H1 (cell line): ENCODE results near the gene MBD5. TPM values are rescaled to one million over a fixed set of nuclear protein-coding genes. Genes with fewer than 3 reads are reported as not detected.

ENCODE experiments used
- CTCF ChIA-PET: fragments of 300-600 bp; sonication (Branson Sonifier 250); formaldehyde crosslinking; loops from one replicate; lab custom pipeline; 2021; ENCODE audit not compliant: partially characterized antibody; lab: Charles Lee
- POLR2A ChIA-PET: fragments of 300-600 bp; sonication (Branson Sonifier 250); formaldehyde crosslinking; loops from one replicate; lab custom pipeline; 2021; ENCODE audit warnings: inconsistent platforms; ENCODE audit not compliant: partially characterized antibody; lab: Charles Lee
- DNase-seq, 2 experiments: peaks; one replicate each; pipeline versions ENCODE4 v3.0.0 to v3.0.0-alpha.2; 2010 to 2022; ENCODE audit warnings: low spot score in 2 of 2, low read depth in 1 of 2, mixed read lengths in 1 of 2
- FAIRE-seq: peaks from 2 replicates; lab custom pipeline; 2011; peaks lifted over from hg19 to GRCh38; lab: Jason Lieb, UNC
- H2AFZ ChIP-seq: 2 replicates; pipeline ENCODE4 v1.8.1; 2012; ENCODE audit warnings: low read length, inconsistent platforms
- H2AK5ac ChIP-seq: 2 replicates; pipeline ENCODE4 v1.6.1; 2013; ENCODE audit warnings: low read depth, low read length
- H2BK120ac ChIP-seq: replicated peaks from 2 replicates; pipeline ENCODE3; 2013; ENCODE audit warnings: low read depth, low read length, inconsistent platforms
- H2BK12ac ChIP-seq: 2 replicates; pipeline ENCODE4 v1.6.1; 2013; ENCODE audit warnings: low read depth, low read length
- H2BK15ac ChIP-seq: 2 replicates; pipeline ENCODE4 v1.6.1; 2013; ENCODE audit warnings: low read length
- H2BK20ac ChIP-seq: 2 replicates; pipeline ENCODE4 v1.6.1; 2013; ENCODE audit warnings: low read length
- H2BK5ac ChIP-seq: 2 replicates; pipeline ENCODE4 v1.6.1; 2013; ENCODE audit warnings: low read depth, low read length
- H3K14ac ChIP-seq: 2 replicates; pipeline ENCODE4 v1.6.1; 2013; ENCODE audit warnings: inconsistent platforms; ENCODE audit not compliant: insufficient read length
- H3K18ac ChIP-seq: 2 replicates; pipeline ENCODE4 v1.6.1; 2013; ENCODE audit warnings: low read length; ENCODE audit errors: extremely low read depth
- H3K23ac ChIP-seq: 2 replicates; pipeline ENCODE4 v1.6.1; 2013; ENCODE audit warnings: inconsistent platforms; ENCODE audit not compliant: insufficient read length
- H3K23me2 ChIP-seq: 2 replicates; pipeline ENCODE4 v1.6.1; 2013; ENCODE audit warnings: low read depth, low read length
- H3K27ac ChIP-seq: 2 replicates; pipeline ENCODE4 v1.6.1; 2011; ENCODE audit warnings: low read depth, low read length, inconsistent platforms
- H3K27me3 ChIP-seq, 4 experiments: replicated peaks in 1 of 4; 1 replicate in 1 of 4; 2 replicates in 3 of 4; pipeline versions ENCODE4 v1.6.1 to v1.8.1; 2011 to 2013; ENCODE audit warnings: low read length in 3 of 4, mild to moderate bottlenecking in 3 of 4, inconsistent platforms in 2 of 4, mixed read lengths in 2 of 4, moderate library complexity in 1 of 4; ENCODE audit not compliant: control insufficient read depth in 3 of 4, insufficient read depth in 3 of 4; ENCODE audit errors: extremely low read depth in 1 of 4
- H3K36me3 ChIP-seq, 4 experiments: 2 replicates each; pipeline versions ENCODE4 v1.6.1 to v1.8.1; 2011 to 2013; ENCODE audit warnings: mild to moderate bottlenecking in 4 of 4, low read length in 3 of 4, moderate library complexity in 2 of 4, control low read depth in 1 of 4, inconsistent platforms in 1 of 4; ENCODE audit not compliant: insufficient read depth in 4 of 4, control insufficient read depth in 2 of 4
- H3K4ac ChIP-seq: replicated peaks from 2 replicates; pipeline ENCODE3; 2013; ENCODE audit warnings: low read length, low read depth, mixed read lengths, inconsistent platforms; ENCODE audit not compliant: insufficient read length
- H3K4me1 ChIP-seq, 4 experiments: replicated peaks in 1 of 4; 1 replicate in 1 of 4; 2 replicates in 3 of 4; pipeline versions ENCODE4 v1.6.1 to v1.8.1; 2011 to 2013; ENCODE audit warnings: low read length in 3 of 4, inconsistent platforms in 2 of 4, mixed read lengths in 1 of 4; ENCODE audit not compliant: insufficient read depth in 4 of 4, control insufficient read depth in 3 of 4
- H3K4me2 ChIP-seq, 2 experiments: 2 replicates each; pipeline versions ENCODE4 v1.6.1 to v1.8.1; 2011 to 2013; ENCODE audit warnings: low read depth in 2 of 2, low read length in 2 of 2, control low read depth in 1 of 2, inconsistent platforms in 1 of 2, mild to moderate bottlenecking in 1 of 2; ENCODE audit not compliant: insufficient read depth in 1 of 2
- H3K4me3 ChIP-seq, 4 experiments: fragments of 200-600, 300-600 bp in 1 of 4; sonication (generic), shearing (Covaris generic), sonication (Bioruptor Twin) in 1 of 4; 2 replicates each; pipeline versions ENCODE4 v1.5.1 to v1.8.1; 2011 to 2016; ENCODE audit warnings: low read length in 4 of 4, low read depth in 3 of 4, control low read depth in 2 of 4, inconsistent platforms in 2 of 4, mild to moderate bottlenecking in 2 of 4, mixed read lengths in 1 of 4, moderate library complexity in 1 of 4; ENCODE audit not compliant: insufficient read depth in 2 of 4; ENCODE audit errors: extremely low read depth in 1 of 4
- H3K56ac ChIP-seq: replicated peaks from 2 replicates; pipeline ENCODE3; 2013; ENCODE audit warnings: low read depth, mild to moderate bottlenecking, mixed read lengths, low read length, inconsistent platforms; ENCODE audit not compliant: insufficient read length
- H3K79me1 ChIP-seq: 2 replicates; pipeline ENCODE4 v1.6.1; 2013; ENCODE audit warnings: low read depth, low read length, control low read depth
- H3K79me2 ChIP-seq, 2 experiments: 2 replicates each; pipeline versions ENCODE4 v1.6.1 to v1.8.1; 2012 to 2013; ENCODE audit warnings: low read length in 2 of 2, mild to moderate bottlenecking in 2 of 2, inconsistent platforms in 1 of 2; ENCODE audit not compliant: insufficient read depth in 2 of 2, control insufficient read depth in 1 of 2
- H3K9ac ChIP-seq, 4 experiments: replicated peaks in 1 of 4; 1 replicate in 1 of 4; 2 replicates in 3 of 4; pipeline versions ENCODE4 v1.6.1 to v1.8.1; 2011 to 2013; ENCODE audit warnings: low read depth in 3 of 4, low read length in 3 of 4, control low read depth in 2 of 4, mild to moderate bottlenecking in 2 of 4, moderate library complexity in 2 of 4, inconsistent platforms in 1 of 4; ENCODE audit errors: extremely low read depth in 1 of 4
- H3K9me3 ChIP-seq, 2 experiments: 2 replicates each; pipeline versions ENCODE4 v1.6.1 to v1.8.1; 2012 to 2013; ENCODE audit warnings: mild to moderate bottlenecking in 2 of 2, moderate library complexity in 2 of 2, control low read depth in 1 of 2, inconsistent platforms in 1 of 2, low read depth in 1 of 2, low read length in 1 of 2, mixed read lengths in 1 of 2; ENCODE audit not compliant: insufficient read depth in 2 of 2
- H4K20me1 ChIP-seq, 2 experiments: replicated peaks in 1 of 2; 2 replicates each; pipeline versions ENCODE3 to v1.8.1; 2011 to 2013; ENCODE audit warnings: inconsistent platforms in 2 of 2, low read length in 2 of 2, mild to moderate bottlenecking in 1 of 2; ENCODE audit not compliant: insufficient read depth in 2 of 2, control insufficient read depth in 1 of 2
- H4K5ac ChIP-seq: 2 replicates; pipeline ENCODE4 v1.6.1; 2013; ENCODE audit warnings: low read length, low read depth, mixed read lengths, inconsistent platforms; ENCODE audit not compliant: insufficient read length
- H4K8ac ChIP-seq: 2 replicates; pipeline ENCODE4 v1.8.0; 2013; ENCODE audit warnings: mild to moderate bottlenecking, moderate library complexity, low read length, inconsistent platforms; ENCODE audit not compliant: insufficient read depth; ENCODE audit errors: extremely low read depth
- H4K91ac ChIP-seq: replicated peaks from 2 replicates; pipeline ENCODE3; 2013; ENCODE audit warnings: low read length, mixed read lengths, inconsistent platforms; ENCODE audit not compliant: insufficient read length
- ASH2L ChIP-seq: fragments of 200-600, 300-600 bp; sonication (generic); IDR thresholded peaks from one replicate; pipeline ENCODE4 v1.7.1; 2017; ENCODE audit warnings: low read length
- BCL11A ChIP-seq, 2 experiments: IDR thresholded peaks; one replicate each; pipeline ENCODE4 v1.6.1; 2011; ENCODE audit warnings: low read depth in 2 of 2, low read length in 2 of 2, mild to moderate bottlenecking in 2 of 2
- BRCA1 ChIP-seq: IDR thresholded peaks from 2 replicates; pipeline ENCODE4 v1.6.1; 2012; ENCODE audit warnings: low read depth, low read length, improper control_type of control experiment
- CHD2 ChIP-seq: IDR thresholded peaks from 2 replicates; pipeline ENCODE4 v1.6.1; 2012; ENCODE audit warnings: low read length, improper control_type of control experiment
- CTCF ChIP-seq, 3 experiments: IDR thresholded peaks; 1 replicate in 2 of 3; 2 replicates in 1 of 3; pipeline versions ENCODE4 v1.5.1 to v1.6.1; 2011; ENCODE audit warnings: low read length in 3 of 3, mild to moderate bottlenecking in 3 of 3, inconsistent platforms in 2 of 3, low read depth in 1 of 3, moderate library complexity in 1 of 3; ENCODE audit not compliant: insufficient read depth in 1 of 3; ENCODE audit errors: control extremely low read depth in 1 of 3
- FOSL1 ChIP-seq: IDR thresholded peaks from 2 replicates; pipeline ENCODE4 v1.6.1; 2011; ENCODE audit warnings: mild to moderate bottlenecking, low read depth, low read length, moderate library complexity; ENCODE audit not compliant: insufficient read depth
- KDM4A ChIP-seq: IDR thresholded peaks from one replicate; pipeline ENCODE4 v1.7.1; 2012; ENCODE audit warnings: low read depth, mild to moderate bottlenecking, moderate library complexity, low read length, inconsistent platforms; ENCODE audit not compliant: severe bottlenecking
- NANOG ChIP-seq: IDR thresholded peaks from 2 replicates; pipeline ENCODE4 v1.6.1; 2011; ENCODE audit warnings: low read length, low read depth, mild to moderate bottlenecking, inconsistent platforms; ENCODE audit not compliant: insufficient read depth, poor library complexity, severe bottlenecking
- SP1 ChIP-seq: IDR thresholded peaks from 2 replicates; pipeline ENCODE4 v1.6.1; 2011; ENCODE audit warnings: low read depth, low read length
- SRF ChIP-seq: IDR thresholded peaks from 2 replicates; pipeline ENCODE4 v1.6.1; 2011; ENCODE audit warnings: mild to moderate bottlenecking, low read depth, low read length, moderate library complexity
- TAF7 ChIP-seq: optimal IDR thresholded peaks from 2 replicates; pipeline ENCODE3; 2011; ENCODE audit warnings: low read depth, mild to moderate bottlenecking, inconsistent platforms, low read length, moderate library complexity, borderline replicate concordance
- TEAD4 ChIP-seq: IDR thresholded peaks from 2 replicates; pipeline ENCODE4 v1.6.1; 2012; ENCODE audit warnings: low read depth, low read length, inconsistent platforms, mixed read lengths
- WGBS, 2 experiments: shearing (Covaris generic) in 1 of 2; methylation state at CpG; one replicate each; pipeline versions ENCODE4 v1.1.6 to v1.1.7; 2013 to 2015; ENCODE audit warnings: low lambda C conversion rate in 2 of 2, mixed read lengths in 2 of 2, inconsistent platforms in 1 of 2, low coverage in 1 of 2, missing lambda C conversion rate in 1 of 2; ENCODE audit not compliant: insufficient replicate concordance in 2 of 2, insufficient coverage in 1 of 2, insufficient read length in 1 of 2; ENCODE audit errors: extremely low coverage in 1 of 2, missing lambda C conversion rate in 1 of 2; 5-methylcytosine and 5-hydroxymethylcytosine counted together
- polyA plus RNA-seq, 7 experiments: library from polyadenylated mRNA; depleted of rRNA in 3 of 7; stranded (reverse) in 5 of 7; unstranded in 2 of 7; fragments of >200 nt in 5 of 7; fragments of 200-250 nt in 2 of 7; gene quantifications; 1 replicate in 5 of 7; 2 replicates in 1 of 7; 4 replicates in 1 of 7; pipeline versions ENCODE4 v1.2.1 to v1.2.3, GENCODE V29; 2011 to 2013; ENCODE audit warnings: missing spikeins in 2 of 7, mixed read lengths in 2 of 7
- total RNA-seq: library from RNA; stranded (reverse); fragmentation: NEBNext Ultra II Directional; extraction: Animal tissue kit (Norgen Biotek cat#: 25700); gene quantifications from 2 replicates; pipeline ENCODE4 v1.2.1, GENCODE V29; 2021

Gene MBD5
- total and polyA plus RNA-seq, 2 of the 8 experiments (the other 6 are each of a cell fraction or from before 2014, with no cell fraction given), result 9.7 to 29.4 TPM

- H2BK15ac ChIP-seq, result no peak overlapping the region
- H3K36me3 ChIP-seq, result no peaks in the 10 kb centered on the region
- H3K4ac ChIP-seq, result no peak overlapping the region
- H4K8ac ChIP-seq, result no peak overlapping the region
- ChIA-PET CTCF (interaction anchor here (0.7 to 1.4 kb wide), 6 partner anchors 13 to 29 kb away, joined by 3 to 7 read pairs (median 3); no protein-coding TSS in a partner anchor), POLR2A (interaction anchor here (1.1 kb wide), 1 partner anchor 20 kb away, joined by 3 read pairs; no protein-coding TSS in a partner anchor)
- no peaks in the 10 kb centered on the region for H3K79me2 ChIP-seq
- H4K91ac ChIP-seq, result no peak overlapping the region
- no peaks in the 10 kb centered on the region; a peak in 1 of 7 replicates for H3K4me1 ChIP-seq
- no peak overlapping the region for H4K5ac ChIP-seq
- DNase-seq (no peak), FAIRE-seq (no peak)
- no peaks in the 10 kb centered on the region for H4K20me1 ChIP-seq
- H3K18ac ChIP-seq, result no peak overlapping the region
- no peak overlapping the region for H2BK20ac ChIP-seq
- H3K56ac ChIP-seq, result no peak overlapping the region
- no peak overlapping the region for H2BK12ac ChIP-seq
- no peaks in the 10 kb centered on the region for H3K9me3 ChIP-seq
- WGBS, 2 experiments, result 68% methylated on average over 1 of the region's 1 CpG; no CpG with 5 or more reads in 1 of the 2 experiments
- H3K4me2 ChIP-seq, result no peak overlapping the region
- no peaks in the 10 kb centered on the region for H3K23me2 ChIP-seq
- H3K14ac ChIP-seq, result no peak overlapping the region
- no peak overlapping the region for H2AFZ ChIP-seq
- no peak overlapping the region for H3K23ac ChIP-seq
- H3K4me3 ChIP-seq, result no peak overlapping the region
- H3K79me1 ChIP-seq, result no peaks in the 10 kb centered on the region
- no peak overlapping the region for H3K27ac ChIP-seq
- H2AK5ac ChIP-seq, result no peak overlapping the region
- H2BK120ac ChIP-seq, result no peak overlapping the region
- TF ChIP-seq SP1 (no peak), KDM4A (no peak), CHD2 (no peak), CTCF (IDR thresholded peaks at IDR 0.05; ENCODE audit: control extremely low read depth in 1 of 3, insufficient read depth in 1 of 3, low read depth in 1 of 3, low read length in 3 of 3) (no peak), ASH2L (no peak), BCL11A (IDR thresholded peaks at IDR 0.05; ENCODE audit: low read depth in 2 of 2, low read length in 2 of 2) (no peak), TAF7 (no peak), BRCA1 (no peak), SRF (no peak), FOSL1 (no peak), TEAD4 (no peak), NANOG (no peak)
- no peaks in the 10 kb centered on the region for H3K27me3 ChIP-seq
- H2BK5ac ChIP-seq, result no peak overlapping the region
- no peak overlapping the region for H3K9ac ChIP-seq
Measured at GRCh38 chr2:148538375-148538774, 517.5 kb downstream of the MBD5 start.
